ENCODE measurements around the gene ALX4. TPM values are rescaled to one million over a fixed set of nuclear protein-coding genes. Genes with fewer than 3 reads are reported as not detected.
A peak's percentile ranks its signal among the peaks of the same experiment; 100 is the strongest.

The ALX4 gene
- total and polyA plus RNA-seq, 2 of the 8 experiments (the other 6 are each of a cell fraction or from before 2014, with no cell fraction given) = not detected

DNA sequence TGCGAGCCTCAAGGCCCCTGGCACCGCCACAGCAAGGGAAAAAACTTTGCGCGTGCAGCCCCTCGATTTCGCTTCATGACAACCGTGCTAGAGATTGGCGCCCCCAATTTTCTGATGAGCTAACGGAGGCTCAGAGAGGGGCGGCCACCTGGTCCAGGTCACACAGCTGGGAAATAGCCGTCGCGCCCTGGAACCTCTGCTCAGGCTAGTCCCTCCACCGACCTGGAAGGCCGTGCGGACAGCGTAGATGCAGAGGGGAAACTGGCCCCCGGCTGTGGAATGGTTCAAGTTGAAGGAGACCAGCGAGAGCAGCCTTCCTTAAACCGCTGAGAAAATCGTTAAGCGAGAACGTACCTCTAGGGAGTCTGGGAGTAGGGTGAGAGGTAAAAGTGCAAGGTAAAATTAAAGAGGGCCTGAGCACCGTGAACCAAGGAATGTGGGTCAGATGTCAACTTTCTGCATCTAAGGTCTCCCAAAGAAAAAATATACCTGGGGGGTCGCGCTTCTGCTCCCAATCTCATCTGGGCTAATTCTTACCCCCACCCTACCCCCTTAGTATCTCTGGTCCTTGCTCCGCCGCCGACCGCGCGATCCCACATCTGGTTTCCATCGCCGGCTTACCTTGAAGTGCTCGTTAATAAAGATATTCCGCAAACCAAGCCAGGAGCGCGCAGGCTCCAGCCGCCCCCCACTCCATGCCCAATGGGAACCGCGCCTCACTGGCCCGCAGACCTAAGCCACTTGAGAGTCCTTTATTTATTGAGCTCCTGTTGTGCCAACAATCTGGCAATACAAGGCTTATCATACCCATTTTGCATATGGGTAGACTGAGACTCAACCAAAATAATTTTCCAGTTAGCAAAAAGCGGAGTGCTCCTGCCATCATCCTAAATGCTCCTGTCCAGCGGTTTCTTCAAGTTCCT lies 1.7 kb upstream of the ALX4 start:
- Histone ChIP-seq H3K23ac (ENCODE audit: insufficient read length) (no peak overlapping the region), H3K9ac (replicated peaks in 1 of 4; ENCODE audit: extremely low read depth in 1 of 4, low read depth in 3 of 4, low read length in 3 of 4) (no peak overlapping the region), H3K27ac (ENCODE audit: low read depth, low read length) (no peak overlapping the region), H3K9me3 (ENCODE audit: insufficient read depth in 2 of 2, low read depth in 1 of 2, low read length in 1 of 2) (no peaks in the 10 kb centered on the region), H2BK120ac (replicated peaks; ENCODE audit: low read depth, low read length) (no peak overlapping the region), H2AFZ (ENCODE audit: low read length) (no peak overlapping the region), H3K4ac (replicated peaks; ENCODE audit: insufficient read length, low read depth, low read length) (no peak overlapping the region), H2BK20ac (ENCODE audit: low read length) (0 out of 2 replicates have a peak overlapping the region, but pooled peaks have one; percentile 18), H3K4me1 (replicated peaks in 1 of 4; ENCODE audit: control insufficient read depth in 3 of 4, insufficient read depth in 4 of 4, low read length in 3 of 4) (peaks cover 3 to 26% (median 16%) of the 10 kb centered on the region in 4 experiments; a peak in 6 of 7 replicates), H2BK12ac (ENCODE audit: low read depth, low read length) (peak overlapping the region; percentile 60; the same call in 1 of the 2 replicates), H3K27me3 (replicated peaks in 1 of 4; ENCODE audit: control insufficient read depth in 3 of 4, extremely low read depth in 1 of 4, insufficient read depth in 3 of 4, low read length in 3 of 4) (peaks cover 98 to 100% (median 99%) of the 10 kb centered on the region in 4 experiments), H3K4me2 (ENCODE audit: insufficient read depth in 1 of 2, low read depth in 2 of 2, low read length in 2 of 2) (peak overlapping the region; percentile 69 to 96), H3K79me2 (ENCODE audit: control insufficient read depth in 1 of 2, insufficient read depth in 2 of 2, low read length in 2 of 2) (no peaks in the 10 kb centered on the region), H2AK5ac (ENCODE audit: low read depth, low read length) (no peak overlapping the region), H3K79me1 (ENCODE audit: low read depth, low read length) (no peaks in the 10 kb centered on the region), H4K91ac (replicated peaks; ENCODE audit: insufficient read length, low read length) (no peak overlapping the region), H4K8ac (ENCODE audit: extremely low read depth, insufficient read depth, low read length) (peak overlapping the region; percentile 5; the same call in 1 of the 2 replicates), H4K20me1 (replicated peaks in 1 of 2; ENCODE audit: control insufficient read depth in 1 of 2, insufficient read depth in 2 of 2, low read length in 2 of 2) (peaks cover 26 to 43% of the 10 kb centered on the region in 2 experiments), H3K36me3 (ENCODE audit: control insufficient read depth in 2 of 4, insufficient read depth in 4 of 4, low read length in 3 of 4) (no peaks in the 10 kb centered on the region), H4K5ac (ENCODE audit: insufficient read length, low read depth, low read length) (no peak overlapping the region), H2BK15ac (ENCODE audit: low read length) (no peak overlapping the region), H3K23me2 (ENCODE audit: low read depth, low read length) (peaks cover 12% of the 10 kb centered on the region; the same call in 1 of the 2 replicates), H3K18ac (ENCODE audit: extremely low read depth, low read length) (peak overlapping the region; percentile 48), H3K14ac (ENCODE audit: insufficient read length) (no peak overlapping the region), H3K4me3 (ENCODE audit: extremely low read depth in 1 of 4, insufficient read depth in 2 of 4, low read depth in 3 of 4, low read length in 4 of 4) (peak overlapping the region in 1 of 4 experiments; percentile 59; a peak in 1 of 8 replicates), H3K56ac (replicated peaks; ENCODE audit: insufficient read length, low read depth, low read length) (no peak overlapping the region), H2BK5ac (ENCODE audit: low read depth, low read length) (no peak overlapping the region)
- ChIA-PET CTCF (ENCODE audit: partially characterized antibody) (interaction anchor here (1.0 to 1.5 kb wide), 4 partner anchors 22 to 247 kb away, joined by 3 to 6 read pairs (median 4); no protein-coding TSS in a partner anchor), POLR2A (ENCODE audit: partially characterized antibody) (no interaction called here)
- FAIRE-seq (no peak), DNase-seq (ENCODE audit: low read depth in 1 of 2, low spot score in 2 of 2) (no peak)
- 11% methylated on average over 41 of the region's 44 CpGs; no CpG with 5 or more reads in 1 of the 2 experiments for WGBS, 2 experiments (ENCODE audit: extremely low coverage in 1 of 2, insufficient coverage in 1 of 2, insufficient read length in 1 of 2, insufficient replicate concordance in 2 of 2, low coverage in 1 of 2, low lambda C conversion rate in 2 of 2, missing lambda C conversion rate in 1 of 2)
- TF ChIP-seq NANOG (IDR thresholded peaks at IDR 0.05; ENCODE audit: insufficient read depth, low read depth, low read length, poor library complexity, severe bottlenecking) (no peak), RXRA (IDR thresholded peaks at IDR 0.05; ENCODE audit: insufficient read depth, low read depth, low read length) (no peak), BACH1 (IDR thresholded peaks at IDR 0.05; ENCODE audit: low read length) (no peak), JUND (IDR thresholded peaks at IDR 0.05; ENCODE audit: low read length) (no peak), HDAC2 (IDR thresholded peaks at IDR 0.05; ENCODE audit: borderline replicate concordance in 1 of 2, low read depth in 2 of 2, low read length in 2 of 2) (peak in 1 of 2 experiments; percentile 86; a peak in 2 of 4 replicates), KDM1A (IDR thresholded peaks at IDR 0.05; ENCODE audit: borderline replicate concordance, low read length) (peak; percentile 93), RNF2 (IDR thresholded peaks at IDR 0.05; ENCODE audit: borderline replicate concordance, low read depth, low read length, missing control alignments, poor library complexity, severe bottlenecking) (peak; percentile 90), SUZ12 (IDR thresholded peaks at IDR 0.05; ENCODE audit: low read length) (peak; percentile 85), CBX8 (IDR thresholded peaks at IDR 0.05; ENCODE audit: borderline replicate concordance, low read depth, low read length) (peak; percentile 58; the same call in 1 of the 2 replicates), SP4 (IDR thresholded peaks at IDR 0.05; ENCODE audit: low read length) (no peak)
